Middle frontal gyrus (tissue), 1 donor: Measurements from ENCODE around the gene PCDHGB4.
"Not testable (repeated sequence)": the region's sequence is repeated elsewhere in the genome, so short reads cannot be mapped to it uniquely, and the experiment has no call there.

Source experiments
- DNase-seq: peaks from one replicate; pipeline ENCODE4 v3.0.0-alpha.2; 2015; ENCODE audit warnings: low spot score; ENCODE audit errors: extremely low spot score

The PCDHGB4 gene

GRCh38 chr5:141366016-141366896 lies 21.2 kb upstream of the PCDHGB4 start:
- no peak for DNase-seq

- DNase-seq, result no peak
These were observed 17.3 kb upstream of the PCDHGB4 start, which contains the start of gene PCDHGB3 for GRCh38 chr5:141369994-141370848. Gene PCDHGB3 (plus strand): TSS chr5:141370242. CDS start chr5:141370395, 153 bp downstream.

- DNase-seq, result no peak
These were observed 15.7 kb upstream of the PCDHGB4 start for GRCh38 chr5:141371572-141372475.

GRCh38 chr5:141373673-141374317 lies 13.7 kb upstream of the PCDHGB4 start, which contains the start of gene PCDHGA6:
Gene PCDHGA6 (plus strand): TSS chr5:141373891. CDS start chr5:141374084, 193 bp downstream.
- no peak for DNase-seq

- no peak for DNase-seq
These were observed 12.9 kb upstream of the PCDHGB4 start for GRCh38 chr5:141374627-141375026.

- DNase-seq, result not testable (repeated sequence)
These were observed 11.9 kb upstream of the PCDHGB4 start for GRCh38 chr5:141375444-141376155.

- DNase-seq, result no peak
These were observed 4.8 kb upstream of the PCDHGB4 start, which contains the start of gene PCDHGA7 for GRCh38 chr5:141382469-141383294. Gene PCDHGA7 (plus strand): TSS chr5:141382742. CDS start chr5:141382900, 158 bp downstream.

GRCh38 chr5:141383345-141383744 lies 4.2 kb upstream of the PCDHGB4 start:
- no peak for DNase-seq

- no peak for DNase-seq
These were observed 2.8 kb upstream of the PCDHGB4 start for GRCh38 chr5:141384471-141385267.

- no peak for DNase-seq
These were observed 1.2 kb downstream of the PCDHGB4 start for GRCh38 chr5:141388661-141389060.

GRCh38 chr5:141389153-141390042 lies 1.9 kb downstream of the PCDHGB4 start:
- no peak for DNase-seq

GRCh38 chr5:141392429-141393198 lies 5.1 kb downstream of the PCDHGB4 start, which contains the start of gene PCDHGA8:
Gene PCDHGA8 (plus strand): TSS chr5:141392633. CDS start chr5:141392814, 181 bp downstream.
- DNase-seq, result no peak

GRCh38 chr5:141393267-141393666 lies 5.8 kb downstream of the PCDHGB4 start:
- no peak for DNase-seq

GRCh38 chr5:141394401-141395187 lies 7.1 kb downstream of the PCDHGB4 start:
- not testable (repeated sequence) for DNase-seq
